HG02970 (cell line): ENCODE results near the gene PLCB4.

ENCODE experiments used
- ATAC-seq: cut with Tn5 transposase; IDR thresholded peaks from one replicate; pipeline ENCODE4 v1.9.1; 2021; ENCODE audit warnings: mild to moderate bottlenecking, moderate library complexity, moderate number of reproducible peaks; ENCODE audit not compliant: unreplicated experiment, low FRiP score

The PLCB4 gene

GRCh38 chr20:9207253-9207652, 138.4 kb downstream of the PLCB4 start:
- no peak for ATAC-seq

- ATAC-seq: no peak
Measured at GRCh38 chr20:9210356-9210755, 141.5 kb downstream of the PLCB4 start.

GRCh38 chr20:9211016-9211760, 142.3 kb downstream of the PLCB4 start:
- no peak for ATAC-seq

GRCh38 chr20:9212735-9213134, 143.8 kb downstream of the PLCB4 start:
- no peak for ATAC-seq

- no peak for ATAC-seq
Measured at GRCh38 chr20:9214685-9215084, 145.8 kb downstream of the PLCB4 start.

GRCh38 chr20:9215539-9215938, 146.7 kb downstream of the PLCB4 start:
- no peak for ATAC-seq

GRCh38 chr20:9218531-9218961, 149.7 kb downstream of the PLCB4 start:
- ATAC-seq: no peak

- no peak for ATAC-seq
Measured at GRCh38 chr20:9220874-9221547, 152.1 kb downstream of the PLCB4 start.

GRCh38 chr20:9223296-9223695, 154.4 kb downstream of the PLCB4 start:
- ATAC-seq: no peak

GRCh38 chr20:9225879-9226278, 157.0 kb downstream of the PLCB4 start:
- no peak for ATAC-seq

- no peak for ATAC-seq
Measured at GRCh38 chr20:9227896-9228615, 159.2 kb downstream of the PLCB4 start.

GRCh38 chr20:9228774-9229450, 160.0 kb downstream of the PLCB4 start:
- no peak for ATAC-seq

- ATAC-seq: no peak
Measured at GRCh38 chr20:9230406-9230805, 161.5 kb downstream of the PLCB4 start.

GRCh38 chr20:9233804-9234203, 164.9 kb downstream of the PLCB4 start:
- no peak for ATAC-seq

GRCh38 chr20:9235518-9235917, 166.6 kb downstream of the PLCB4 start:
- no peak for ATAC-seq

GRCh38 chr20:9236458-9236857, 167.6 kb downstream of the PLCB4 start:
- no peak for ATAC-seq

GRCh38 chr20:9241232-9241692, 172.4 kb downstream of the PLCB4 start:
- ATAC-seq: no peak

- no peak for ATAC-seq
Measured at GRCh38 chr20:9241721-9242427, 173.0 kb downstream of the PLCB4 start.

GRCh38 chr20:9243986-9244385, 175.1 kb downstream of the PLCB4 start:
- ATAC-seq: no peak

- no peak for ATAC-seq
Measured at GRCh38 chr20:9244811-9245210, 175.9 kb downstream of the PLCB4 start.
